Measurements from ENCODE around the gene CLIC4. TPM values are rescaled to one million over a fixed set of nuclear protein-coding genes. Genes with fewer than 3 reads are reported as not detected.
A peak's percentile ranks its signal among the peaks of the same experiment; 100 is the strongest.

Gene CLIC4
- total RNA-seq, 1 donor = 966 TPM

DNA sequence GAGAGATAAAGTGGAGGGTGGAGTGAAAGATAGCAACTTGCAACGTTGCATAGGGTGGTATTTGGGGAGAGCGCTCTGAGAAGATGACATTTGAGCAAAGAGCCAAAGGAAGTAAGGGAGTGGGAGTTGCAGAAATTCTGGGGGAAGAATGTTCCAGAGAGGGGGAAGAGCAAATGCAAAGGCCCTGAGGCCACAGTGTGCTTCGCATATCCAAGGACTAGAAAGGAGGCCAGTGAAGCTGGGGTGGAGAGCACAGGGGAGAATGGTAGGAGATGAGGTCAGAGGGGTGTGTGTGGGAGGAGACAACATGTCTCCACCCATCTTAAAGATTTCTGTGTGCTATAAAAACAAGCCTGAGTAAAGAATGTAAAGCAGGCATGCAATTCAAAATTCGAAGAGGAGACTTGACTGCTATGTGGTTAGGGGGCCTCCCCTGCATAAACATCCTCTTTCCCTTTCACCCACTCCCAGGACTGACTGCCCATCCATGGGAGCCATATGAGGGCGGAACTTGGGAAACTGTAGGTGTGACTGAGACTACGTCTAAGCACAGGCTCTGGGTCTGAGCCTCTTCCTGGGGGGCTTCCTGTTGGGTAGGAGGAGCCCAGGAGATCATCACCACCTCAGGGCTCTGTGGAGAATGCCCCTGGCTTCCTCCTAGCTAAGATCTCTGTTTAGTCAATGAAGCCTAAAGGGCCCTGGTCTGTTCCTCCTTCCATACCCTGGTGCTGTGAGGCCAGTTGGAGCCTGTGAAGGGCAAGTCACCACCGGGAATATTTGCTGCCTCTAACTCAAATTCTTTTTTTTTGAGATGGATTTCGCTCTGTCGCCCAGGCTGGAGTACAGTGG lies 2.9 kb upstream of the CLIC4 start:
- peak; percentile 44 for DNase-seq (ENCODE audit: low read depth)
- TF ChIP-seq, protein P1, sequence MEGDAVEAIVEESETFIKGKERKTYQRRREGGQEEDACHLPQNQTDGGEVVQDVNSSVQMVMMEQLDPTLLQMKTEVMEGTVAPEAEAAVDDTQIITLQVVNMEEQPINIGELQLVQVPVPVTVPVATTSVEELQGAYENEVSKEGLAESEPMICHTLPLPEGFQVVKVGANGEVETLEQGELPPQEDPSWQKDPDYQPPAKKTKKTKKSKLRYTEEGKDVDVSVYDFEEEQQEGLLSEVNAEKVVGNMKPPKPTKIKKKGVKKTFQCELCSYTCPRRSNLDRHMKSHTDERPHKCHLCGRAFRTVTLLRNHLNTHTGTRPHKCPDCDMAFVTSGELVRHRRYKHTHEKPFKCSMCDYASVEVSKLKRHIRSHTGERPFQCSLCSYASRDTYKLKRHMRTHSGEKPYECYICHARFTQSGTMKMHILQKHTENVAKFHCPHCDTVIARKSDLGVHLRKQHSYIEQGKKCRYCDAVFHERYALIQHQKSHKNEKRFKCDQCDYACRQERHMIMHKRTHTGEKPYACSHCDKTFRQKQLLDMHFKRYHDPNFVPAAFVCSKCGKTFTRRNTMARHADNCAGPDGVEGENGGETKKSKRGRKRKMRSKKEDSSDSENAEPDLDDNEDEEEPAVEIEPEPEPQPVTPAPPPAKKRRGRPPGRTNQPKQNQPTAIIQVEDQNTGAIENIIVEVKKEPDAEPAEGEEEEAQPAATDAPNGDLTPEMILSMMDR (IDR thresholded peaks at IDR 0.05; ENCODE audit: insufficient read depth, low read length) = no peak
- H3K4me3 ChIP-seq (ENCODE audit: low read depth, low read length) = no peak overlapping the region

DNA sequence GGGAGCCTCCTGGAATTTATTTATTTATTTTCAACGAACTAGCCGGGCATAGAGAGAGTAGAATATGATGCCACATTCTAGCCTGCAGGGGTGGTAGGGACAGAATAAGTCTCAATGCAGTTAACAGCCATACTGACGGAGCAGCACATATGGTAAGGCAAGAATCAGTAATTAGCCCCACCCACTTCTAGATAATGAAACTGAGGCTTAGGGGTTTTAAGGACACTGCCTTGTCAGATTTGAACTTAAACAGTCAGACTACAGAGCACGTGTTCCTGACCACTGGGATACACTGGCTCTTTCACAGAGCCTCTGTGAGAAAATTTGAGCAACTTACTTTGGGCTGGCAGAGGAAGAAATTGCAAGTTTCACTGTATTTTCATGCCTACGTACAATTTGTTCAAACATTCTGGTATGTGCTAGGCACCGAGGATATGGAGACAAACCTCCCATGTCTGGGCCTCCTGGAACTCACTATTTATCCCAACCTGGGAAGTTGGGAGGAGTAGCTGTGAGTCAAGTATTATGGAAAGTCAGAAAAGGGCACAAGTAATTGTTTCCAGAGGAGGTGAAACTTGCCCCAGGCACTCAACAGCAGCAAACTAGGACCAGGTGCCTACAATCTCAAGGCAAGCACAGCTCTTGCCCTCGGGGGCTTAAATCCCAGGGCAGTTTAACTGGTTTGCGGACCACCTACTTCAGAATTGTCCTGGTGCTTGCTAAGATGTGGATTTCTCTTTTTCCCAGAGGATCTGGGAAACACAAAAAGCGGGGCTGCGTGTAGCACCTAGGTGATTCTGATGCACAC lies 1.6 kb upstream of the CLIC4 start:
- peak; percentile 70 for DNase-seq (ENCODE audit: low read depth)
- TF ChIP-seq, protein P1 (IDR thresholded peaks at IDR 0.05; ENCODE audit: insufficient read depth, low read length) = no peak
- H3K4me3 ChIP-seq (ENCODE audit: low read depth, low read length) = peak overlapping the region; percentile 28

DNA sequence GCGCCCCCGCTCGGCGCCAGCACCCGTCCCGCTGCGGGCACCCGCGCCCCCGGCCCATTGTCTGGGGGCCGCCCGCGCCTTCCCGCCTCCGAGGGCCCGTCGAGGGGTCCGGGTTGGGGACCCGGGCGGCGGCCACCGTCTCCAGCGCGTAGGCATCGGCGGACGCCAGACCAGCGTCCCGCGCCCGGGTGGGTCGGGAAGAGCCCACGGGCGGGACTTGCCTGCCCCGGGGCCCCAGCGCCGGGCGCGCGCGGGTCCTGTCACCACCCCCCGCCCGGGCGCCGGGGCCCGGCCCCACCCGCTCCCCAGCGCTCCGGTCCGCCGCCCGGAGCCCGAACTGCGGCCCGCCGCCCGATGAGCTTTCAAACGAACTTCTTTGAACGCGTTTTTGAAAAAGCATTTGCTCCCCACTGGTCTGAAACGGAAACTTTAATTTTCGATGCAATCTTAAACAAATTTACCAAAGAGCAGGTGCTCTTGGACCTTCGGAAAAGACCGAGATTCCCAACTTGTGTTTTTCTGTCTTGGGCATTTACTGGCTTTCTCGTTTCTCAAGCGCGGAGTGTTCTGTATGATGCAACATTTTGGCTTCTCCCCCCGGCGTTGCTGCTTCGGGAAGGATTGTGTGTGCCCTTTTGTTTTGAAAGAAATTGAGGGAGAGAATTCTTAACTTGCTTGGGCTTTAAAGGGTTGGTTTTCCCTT lies 615 bp downstream of the CLIC4 start:
- TF ChIP-seq, protein P1 (IDR thresholded peaks at IDR 0.05; ENCODE audit: insufficient read depth, low read length) = no peak
- peak overlapping the region; percentile 93 for H3K4me3 ChIP-seq (ENCODE audit: low read depth, low read length)
- DNase-seq (ENCODE audit: low read depth) = peak; percentile 89

DNA sequence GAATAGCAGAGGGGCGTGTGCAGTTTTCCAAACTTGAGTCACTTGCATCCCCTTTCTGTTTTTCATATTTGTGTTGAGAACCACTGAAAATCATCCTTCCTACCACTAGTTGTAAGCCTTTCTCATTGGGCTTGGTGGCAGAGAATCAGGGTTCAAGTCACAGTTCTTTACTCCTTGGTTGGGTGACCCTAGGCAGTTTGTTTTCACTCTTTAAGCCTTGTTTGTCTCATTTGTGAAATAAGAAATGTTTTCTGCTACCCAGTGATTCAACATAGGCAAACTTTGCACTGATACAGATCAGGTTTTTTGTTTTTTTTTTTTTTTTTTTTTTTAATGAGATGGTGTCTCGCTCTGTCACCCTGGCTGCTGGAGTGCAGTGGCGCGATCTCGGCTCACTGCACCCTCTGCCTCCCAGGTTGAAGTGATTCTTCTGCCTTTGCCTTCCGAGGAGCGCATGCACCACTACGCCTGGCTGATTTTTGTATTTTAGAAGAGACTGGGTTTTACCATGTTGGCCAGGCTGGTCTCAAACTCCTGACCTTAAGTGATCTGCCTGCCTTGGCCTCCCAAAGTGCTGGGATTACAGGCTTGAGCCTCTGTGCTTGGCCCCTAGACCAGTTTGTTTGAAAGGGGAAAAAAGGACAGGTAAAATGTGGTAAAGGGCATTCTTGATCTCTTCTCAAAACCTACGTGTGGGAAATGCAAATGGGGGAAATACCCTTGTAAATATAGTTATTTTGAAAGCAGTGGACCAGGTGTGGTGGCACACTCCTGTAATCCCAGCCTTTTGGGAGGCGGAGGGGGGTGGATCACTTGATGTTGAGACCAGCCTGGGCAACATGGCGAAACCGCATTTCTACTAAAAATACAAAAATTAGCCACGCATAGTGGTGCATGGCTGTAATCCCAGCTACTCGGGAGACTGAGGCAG lies 3.2 kb downstream of the CLIC4 start:
- peak; percentile 33 for DNase-seq (ENCODE audit: low read depth)
- TF ChIP-seq, protein P1 (IDR thresholded peaks at IDR 0.05; ENCODE audit: insufficient read depth, low read length) = no peak
- H3K4me3 ChIP-seq (ENCODE audit: low read depth, low read length) = peak overlapping the region; percentile 93

DNA sequence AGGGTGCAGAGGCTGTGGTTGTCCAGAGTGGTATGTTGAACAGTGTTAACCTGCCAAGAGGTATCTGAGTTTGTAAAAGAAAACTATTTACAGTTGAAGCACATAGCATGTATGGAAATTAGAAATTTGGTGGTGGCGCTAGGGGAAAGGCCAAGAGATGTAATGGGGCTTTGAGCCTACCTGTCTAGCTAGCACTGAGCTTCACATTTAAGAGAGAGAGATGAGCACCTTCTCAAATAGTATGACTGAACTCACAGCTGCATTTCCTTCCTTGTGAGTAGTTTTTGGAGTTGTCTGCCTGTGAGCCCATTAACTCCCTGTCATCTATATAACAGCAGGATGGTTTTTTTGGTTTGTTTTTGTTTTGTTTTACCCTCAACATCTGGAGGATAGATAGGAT lies 4.0 kb downstream of the CLIC4 start:
- peak overlapping the region; percentile 31 for H3K4me3 ChIP-seq (ENCODE audit: low read depth, low read length)
- TF ChIP-seq, protein P1 (IDR thresholded peaks at IDR 0.05; ENCODE audit: insufficient read depth, low read length) = no peak
- DNase-seq (ENCODE audit: low read depth) = no peak

DNA sequence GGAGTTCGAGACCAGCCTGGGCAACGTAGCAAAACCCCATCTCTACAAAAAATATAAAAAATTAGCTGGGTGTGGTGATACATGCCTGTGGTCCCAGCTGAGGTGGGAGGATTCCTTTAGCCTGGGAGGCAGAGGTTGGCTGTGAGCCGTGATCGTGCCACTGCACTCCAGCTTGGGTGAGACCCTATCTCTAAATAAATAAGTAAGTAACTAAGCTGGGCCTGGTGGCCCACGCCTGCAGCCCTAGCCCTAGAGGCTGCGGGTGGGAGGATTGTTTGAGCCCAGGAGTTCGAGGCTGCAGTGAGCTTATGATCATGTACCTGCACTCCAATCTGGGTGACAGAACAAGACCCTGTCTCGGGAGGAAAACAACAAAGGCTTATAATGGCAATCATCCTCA lies 4.6 kb downstream of the CLIC4 start:
- TF ChIP-seq, protein P1 (IDR thresholded peaks at IDR 0.05; ENCODE audit: insufficient read depth, low read length) = no peak
- H3K4me3 ChIP-seq (ENCODE audit: low read depth, low read length) = no peak overlapping the region
- no peak for DNase-seq (ENCODE audit: low read depth)

Measured in fibroblast of the aortic adventitia (primary cell).